T-helper 2 cell (primary cell): ENCODE data around the gene WNK3.
A peak's percentile ranks its signal among the peaks of the same experiment; 100 is the strongest.

ENCODE experiments used
- DNase-seq, 5 experiments: peaks; one replicate each; pipeline versions ENCODE4 v3.0.0 to v3.0.0-alpha.2; 2012 to 2022

The WNK3 gene

DNA sequence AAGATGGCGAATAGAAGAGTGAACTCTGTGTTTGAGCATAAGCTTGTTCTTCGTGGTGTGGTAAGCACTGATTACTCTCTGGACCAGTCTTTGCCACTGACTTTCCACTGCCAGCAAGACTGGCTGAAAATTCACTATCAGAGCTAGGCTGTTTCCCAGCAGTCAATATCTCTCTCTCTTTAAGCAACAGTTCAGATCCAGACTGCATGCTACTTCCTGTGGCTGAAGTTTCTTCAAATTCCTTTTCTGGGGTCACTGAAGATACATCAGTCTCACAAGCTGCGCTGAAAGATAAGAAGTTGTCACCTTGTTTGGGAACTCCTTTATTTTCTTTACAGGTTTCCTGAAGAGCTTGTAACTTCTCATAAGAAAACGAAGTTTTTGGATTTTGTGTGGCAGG is 120.8 kb downstream of the WNK3 start:
- no peak for DNase-seq

DNA sequence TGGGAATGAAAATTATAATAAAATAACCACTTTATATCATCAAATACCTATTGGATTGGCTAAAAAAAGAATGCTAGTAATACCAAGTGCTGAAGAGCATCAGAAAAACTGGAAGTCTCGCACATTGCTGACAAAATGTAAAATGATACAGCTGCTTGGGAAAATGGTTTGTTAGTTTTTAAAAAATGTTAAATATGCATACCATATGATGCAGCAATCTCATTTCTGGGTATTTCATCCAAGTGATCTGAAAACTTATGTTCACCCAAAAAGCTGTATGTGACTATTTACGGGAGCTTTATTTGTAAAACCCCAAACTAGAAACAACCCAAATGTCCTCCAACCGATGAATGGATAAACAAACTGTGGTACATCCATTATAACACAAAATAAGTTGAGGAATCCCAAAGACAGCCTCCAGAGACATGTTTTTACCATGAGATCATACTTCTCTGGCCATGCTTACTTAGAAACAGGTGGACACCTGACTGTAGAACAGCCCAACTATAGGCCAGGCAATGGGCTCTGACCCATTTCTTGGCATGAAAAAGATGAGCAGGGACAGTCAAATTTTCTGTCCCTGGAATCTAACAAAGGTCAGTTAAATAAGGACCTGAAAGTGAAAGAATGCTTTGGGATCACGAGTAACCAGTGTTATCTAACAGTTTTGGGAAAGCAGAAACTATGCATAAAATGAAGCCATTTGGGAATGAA is 127.3 kb downstream of the WNK3 start:
- DNase-seq, result no peak

DNA sequence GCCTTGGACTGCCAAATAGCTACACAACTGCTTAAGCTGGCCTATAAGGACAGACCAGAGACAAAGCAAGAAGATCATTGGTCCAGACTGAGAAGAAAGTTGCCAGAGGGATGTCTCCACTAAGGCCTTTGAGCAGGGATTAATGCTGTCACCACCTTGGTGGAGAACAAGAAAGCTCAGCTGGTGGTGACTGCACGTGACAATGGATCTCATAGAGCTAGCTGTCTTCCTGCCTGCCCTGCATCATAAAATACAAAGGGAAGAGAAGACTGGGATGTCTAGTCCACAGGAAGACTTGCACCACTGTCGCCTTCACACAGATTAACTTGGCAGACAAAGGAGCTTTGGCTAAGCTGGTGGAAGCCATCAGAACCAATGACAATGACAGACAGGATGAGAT is 134.3 kb downstream of the WNK3 start:
- DNase-seq, result no peak

DNA sequence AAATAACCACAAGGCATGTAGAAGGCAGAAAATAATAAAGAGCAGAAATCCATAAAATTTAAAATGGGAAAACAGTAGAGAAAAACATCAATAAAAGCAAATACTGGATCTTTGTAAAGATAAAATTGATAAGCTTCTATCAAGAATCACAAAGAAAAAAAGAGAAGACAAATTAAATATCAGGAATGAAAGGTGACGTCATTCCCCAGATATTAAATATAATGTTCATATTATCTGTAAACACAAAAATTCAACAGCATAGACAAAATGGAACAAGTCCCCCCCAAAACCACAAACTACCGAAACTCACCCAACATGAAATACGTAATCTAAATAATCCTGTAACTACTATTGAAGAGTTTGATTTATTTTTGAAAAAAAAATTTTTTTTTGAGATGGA is 144.2 kb downstream of the WNK3 start:
- DNase-seq, result no peak

DNA sequence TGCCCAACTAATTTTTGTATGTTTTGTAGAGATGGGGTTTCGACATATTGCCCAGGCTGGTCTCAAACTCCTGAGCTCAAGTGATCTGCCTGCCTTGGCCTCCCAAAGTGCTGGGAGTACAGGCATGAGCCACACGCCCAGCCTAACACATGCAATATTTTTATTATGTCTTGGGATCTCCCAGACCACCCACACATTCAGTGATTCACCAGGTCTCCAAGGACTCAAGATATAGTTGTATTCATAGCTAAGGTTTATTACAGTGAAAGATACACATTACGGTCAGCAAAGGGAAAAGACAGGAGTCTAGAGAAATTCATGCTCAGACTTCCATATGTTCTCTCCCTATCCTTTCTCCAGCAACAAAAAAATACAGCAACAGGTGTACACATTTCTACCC is 149.3 kb downstream of the WNK3 start:
- DNase-seq, result no peak

DNA sequence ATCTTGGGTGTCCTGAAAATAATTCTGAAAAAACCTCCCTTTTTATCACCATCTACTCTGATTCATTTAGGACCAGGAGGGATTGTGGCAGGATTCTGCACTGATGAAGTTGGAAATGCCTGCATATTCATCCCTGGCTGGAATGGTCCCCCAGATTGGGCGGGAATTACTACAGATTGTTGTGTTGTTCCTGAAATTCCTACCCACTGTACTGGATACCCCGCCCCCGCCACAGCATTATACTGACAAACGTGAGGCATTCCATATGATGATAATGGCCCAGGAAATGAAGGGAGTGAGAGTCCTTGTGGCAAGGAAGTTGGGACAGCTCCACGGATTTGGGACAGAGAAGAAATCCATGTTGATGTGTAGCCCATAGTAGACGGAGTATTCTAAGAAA is 159.6 kb downstream of the WNK3 start:
- DNase-seq, result no peak

DNA sequence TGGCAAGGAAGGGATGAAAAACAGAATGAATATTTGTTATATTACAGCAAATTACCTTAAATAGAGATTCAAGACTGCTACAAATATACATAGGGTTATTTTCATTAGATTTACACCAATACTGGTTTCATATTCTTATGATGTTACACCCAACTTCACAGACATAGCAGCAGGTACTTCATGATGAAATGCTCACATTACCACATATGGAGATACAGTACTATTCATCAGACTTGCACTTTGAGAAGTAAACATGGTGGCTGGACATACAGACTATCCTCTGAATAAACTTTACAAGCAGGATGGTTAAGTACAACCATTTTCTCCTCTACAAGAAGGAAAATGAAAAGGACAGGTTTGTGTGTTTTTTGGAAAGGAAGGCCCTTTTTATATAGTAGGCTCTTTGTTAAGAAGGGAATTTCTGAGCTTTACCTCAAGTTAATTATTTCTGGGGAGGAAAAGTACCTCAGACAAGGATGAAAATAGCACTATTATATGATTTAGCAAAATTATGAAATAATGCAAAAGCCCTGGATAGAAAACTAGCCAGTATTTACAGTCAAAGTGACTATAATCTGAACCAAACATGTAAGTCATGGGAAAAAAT is 162.8 kb downstream of the WNK3 start:
- no peak for DNase-seq

DNA sequence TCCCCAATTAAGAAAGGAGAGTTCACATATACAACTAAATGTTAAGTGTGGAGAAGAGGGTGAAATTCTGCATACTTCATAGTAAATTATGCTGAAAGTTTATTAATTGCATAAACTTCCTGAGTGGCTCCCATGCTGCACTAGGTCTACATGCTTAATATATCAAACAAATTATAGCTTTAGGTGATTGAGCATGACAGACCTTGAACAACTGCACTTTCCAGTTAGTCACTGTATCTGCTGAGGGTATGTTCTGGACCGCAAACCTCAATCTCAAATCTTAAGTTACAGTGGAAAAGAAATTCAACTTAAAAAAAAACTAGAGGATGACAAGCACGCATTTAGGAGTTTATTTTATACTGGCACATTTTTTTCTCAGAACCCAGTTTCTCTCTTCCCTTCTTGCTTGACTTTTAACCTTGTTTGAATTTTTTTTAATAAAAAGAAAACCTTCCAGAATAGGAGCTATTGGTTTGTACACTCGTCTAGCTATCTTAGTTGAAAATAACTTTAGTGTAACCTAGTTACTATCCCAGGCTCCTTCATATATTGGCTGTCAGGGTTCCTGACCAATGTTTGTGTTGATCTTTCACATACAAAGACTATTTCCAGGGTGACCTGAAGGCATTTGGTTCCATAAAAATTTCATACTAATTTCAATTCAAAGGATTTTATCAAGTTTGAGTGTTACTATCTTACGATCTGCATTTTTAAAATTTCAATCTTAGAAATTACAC is 164.6 kb downstream of the WNK3 start:
- no peak for DNase-seq

DNA sequence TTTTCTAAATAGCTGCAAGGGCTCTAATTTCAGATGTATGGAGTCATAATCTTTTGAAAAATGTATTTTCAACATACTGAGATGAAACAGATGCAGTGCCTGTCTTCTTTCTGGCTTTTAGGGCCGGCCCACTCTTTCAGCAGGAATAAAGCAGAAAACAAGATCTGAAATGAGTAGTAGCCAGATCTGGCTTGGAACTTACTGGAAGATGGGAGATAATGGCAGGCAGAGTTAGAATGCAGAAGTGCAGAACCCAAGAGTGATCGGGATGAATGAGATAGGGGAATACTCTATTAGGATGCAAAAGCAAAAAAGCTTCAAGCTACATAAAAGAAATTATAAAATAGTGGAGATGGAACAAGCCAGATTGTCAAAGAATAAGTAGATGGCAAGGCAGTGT is 173.4 kb downstream of the WNK3 start:
- no peak for DNase-seq

DNA sequence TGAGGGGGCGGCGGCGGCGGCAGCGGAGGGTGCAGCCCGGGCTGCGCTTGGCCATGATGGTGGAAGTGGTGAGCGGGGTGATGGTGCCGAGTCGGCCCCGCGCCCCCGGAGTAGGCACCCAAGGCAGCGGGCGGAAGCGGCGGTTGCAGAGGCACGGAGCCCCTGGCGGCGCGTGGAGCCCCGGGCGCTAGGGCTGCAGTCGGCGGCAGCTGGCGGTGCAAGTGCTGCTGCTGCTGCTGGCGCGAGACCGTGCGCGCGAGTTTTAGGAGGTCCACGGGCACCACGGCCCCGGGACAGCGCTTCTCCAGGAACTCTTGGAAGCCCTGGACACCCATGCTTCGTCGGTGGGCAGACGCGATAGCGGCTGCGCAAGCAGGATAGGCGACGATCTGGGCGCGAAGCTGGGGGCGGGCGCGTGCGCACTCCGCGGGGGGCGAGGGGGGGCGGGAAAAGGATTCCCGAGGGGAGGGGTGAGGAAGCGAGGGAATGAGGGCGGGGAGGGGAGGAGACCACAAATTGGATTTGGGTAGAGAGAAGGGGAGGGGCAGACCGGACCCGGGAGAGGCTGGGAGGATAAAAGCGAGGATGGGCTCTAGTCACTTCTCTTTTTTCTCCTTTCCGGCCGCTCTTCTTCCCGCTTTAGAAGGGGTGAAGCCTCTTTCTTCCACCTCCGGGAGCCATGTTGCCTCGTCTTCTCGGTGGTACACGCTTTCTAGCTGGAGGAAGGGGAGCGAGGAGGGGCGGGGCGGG is 174.8 kb downstream of the WNK3 start, which contains the start of gene FAM120C:
FAM120C (minus strand) TSS at position 391 of the 750 bp plus-strand sequence; CDS start at position 335, 56 bp downstream.
- peak; percentile 24 to 88 (median 50) for DNase-seq

DNA sequence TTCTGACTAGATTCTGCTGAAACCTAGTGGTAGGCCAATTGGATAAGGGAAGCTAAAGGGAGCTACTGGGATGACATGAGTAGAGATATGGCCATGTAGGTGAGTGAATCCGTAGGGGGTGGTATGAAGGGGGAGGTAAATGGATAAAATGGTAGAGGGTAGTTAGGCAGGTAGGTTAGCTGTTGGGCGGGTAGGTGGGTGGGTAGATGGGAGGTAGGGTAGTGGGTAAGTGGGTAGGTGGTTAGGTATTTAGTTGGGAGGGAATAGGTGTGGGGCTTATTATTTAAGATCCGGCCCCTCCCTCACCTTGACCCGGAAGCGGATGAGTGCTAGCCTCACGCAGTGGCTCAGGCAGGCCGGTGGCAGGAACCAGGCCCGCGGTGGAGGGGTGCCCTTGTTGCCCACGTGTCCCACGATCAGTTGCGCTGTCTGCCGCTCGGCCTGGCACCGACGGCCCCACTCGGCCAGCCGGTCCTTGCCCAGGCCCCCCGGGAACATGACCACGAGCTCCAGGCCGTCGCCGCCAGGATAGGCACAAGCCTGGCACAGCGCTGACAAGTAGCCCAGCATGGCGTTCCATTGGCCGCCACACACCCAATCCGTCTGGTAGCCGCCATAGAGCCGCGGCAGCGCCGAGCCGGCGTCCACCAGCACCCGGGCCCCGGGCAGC is 175.5 kb downstream of the WNK3 start:
- peak; percentile 25 to 82 (median 47) for DNase-seq

DNA sequence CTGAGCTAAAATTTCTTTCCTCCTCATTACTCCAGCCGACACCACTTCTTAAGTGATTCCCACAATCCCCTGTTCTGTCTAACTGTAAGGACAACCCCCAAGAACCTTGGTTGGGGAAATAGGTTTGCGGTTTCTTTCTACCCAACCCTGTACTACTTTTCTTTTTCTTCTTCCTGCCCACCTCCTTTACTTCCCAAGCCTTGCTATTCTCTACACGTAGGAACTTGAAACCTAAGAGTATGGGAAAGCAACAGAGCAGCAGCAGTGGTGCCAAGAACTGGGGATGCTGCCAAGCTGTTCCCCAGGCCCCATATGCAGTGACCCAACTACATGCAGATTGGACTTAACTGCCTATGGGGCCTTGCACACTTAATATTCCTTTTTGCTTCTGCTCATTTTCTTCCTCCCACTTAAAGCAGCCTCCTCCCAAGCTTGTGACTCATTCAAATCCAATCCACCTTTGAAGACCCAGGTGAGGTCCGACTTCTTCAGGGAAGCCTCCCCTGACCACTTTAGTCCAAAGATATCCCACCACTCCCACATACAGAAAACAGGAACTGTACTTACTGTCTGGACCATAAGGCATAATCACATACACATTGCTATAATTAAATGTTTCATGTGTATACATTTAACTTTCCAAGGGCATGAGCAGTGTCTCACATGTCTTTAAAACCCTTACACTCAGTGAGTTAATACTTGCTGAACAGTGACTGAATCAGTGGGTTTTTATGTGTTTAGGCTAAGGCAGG is 176.5 kb downstream of the WNK3 start:
- DNase-seq, result peak in 1 of 5 experiments; percentile 2

DNA sequence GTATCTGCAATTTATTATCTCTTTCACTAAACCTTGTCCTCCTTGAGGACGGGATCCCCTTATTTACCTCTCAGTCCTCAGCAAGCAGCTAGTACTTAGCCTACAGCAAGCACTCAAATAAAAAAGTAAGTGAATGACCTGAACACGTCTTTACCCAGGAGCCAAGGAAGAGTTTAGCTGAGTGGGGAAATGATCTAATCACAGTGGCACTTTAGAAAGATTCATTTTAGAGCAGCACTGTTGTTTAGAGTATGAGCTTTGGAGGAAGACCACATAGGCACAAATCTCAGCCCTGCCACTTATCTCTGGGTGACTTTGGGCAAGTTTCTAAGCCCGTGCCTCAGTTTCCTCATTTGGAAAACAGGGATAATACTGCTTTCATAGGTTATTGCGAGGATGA is 177.4 kb downstream of the WNK3 start:
- no peak for DNase-seq

DNA sequence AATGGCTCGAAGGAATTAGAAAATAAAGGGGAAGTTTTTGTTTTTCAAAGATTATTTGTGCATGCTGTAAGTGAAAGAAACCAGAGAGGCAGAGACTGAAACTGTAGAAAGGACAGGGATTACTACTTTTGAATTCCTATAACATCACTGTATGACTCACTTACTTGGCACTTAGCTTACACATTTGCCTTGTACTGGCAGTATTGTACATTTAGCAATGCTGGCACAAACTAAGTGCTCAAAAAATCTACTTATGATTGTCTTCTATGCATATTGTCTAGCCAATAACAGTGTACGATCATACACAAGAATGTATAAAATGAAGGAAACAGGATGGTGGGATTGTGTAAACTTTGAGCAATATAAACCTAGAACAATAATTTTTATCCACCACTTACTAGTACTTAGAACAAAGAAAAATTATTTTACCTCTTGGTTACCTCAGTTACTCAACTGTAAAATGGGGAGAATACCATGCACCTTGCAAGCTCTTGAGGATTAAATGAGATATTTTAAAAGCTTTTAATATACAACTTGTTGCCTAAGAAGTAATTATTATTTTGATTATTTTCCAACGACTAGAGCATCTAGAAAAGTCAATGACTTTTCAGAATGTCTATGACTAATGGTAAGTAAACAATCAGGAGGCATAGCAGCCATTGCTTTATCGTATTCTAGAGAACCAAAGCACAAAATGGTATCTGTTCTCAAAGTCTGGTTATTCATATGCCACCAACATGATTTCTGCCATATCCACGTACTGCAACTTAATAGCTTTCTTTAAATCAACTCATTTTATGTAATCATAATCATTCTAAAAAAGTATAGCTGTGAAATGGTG is 179.5 kb downstream of the WNK3 start:
- peak in 1 of 5 experiments; percentile 12 for DNase-seq

DNA sequence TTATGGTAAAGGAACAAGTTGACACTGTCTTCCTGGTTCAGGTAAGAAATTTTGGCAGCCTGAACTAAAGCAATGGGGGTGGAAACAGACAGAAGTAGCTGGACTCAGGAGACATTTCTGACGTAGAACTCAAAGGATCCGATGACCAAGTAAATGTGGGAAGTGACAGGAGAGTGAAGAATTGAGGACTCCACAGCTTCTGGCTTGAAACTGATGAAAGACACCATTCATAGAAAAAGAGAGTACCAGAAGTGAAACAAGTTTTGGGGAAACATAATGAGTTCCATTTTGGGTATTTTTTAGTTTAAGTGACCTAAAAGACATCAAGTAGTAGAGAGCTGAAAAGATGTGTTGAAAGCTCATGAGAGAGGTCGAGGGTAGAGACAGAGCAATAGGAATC is 180.5 kb downstream of the WNK3 start:
- no peak for DNase-seq

DNA sequence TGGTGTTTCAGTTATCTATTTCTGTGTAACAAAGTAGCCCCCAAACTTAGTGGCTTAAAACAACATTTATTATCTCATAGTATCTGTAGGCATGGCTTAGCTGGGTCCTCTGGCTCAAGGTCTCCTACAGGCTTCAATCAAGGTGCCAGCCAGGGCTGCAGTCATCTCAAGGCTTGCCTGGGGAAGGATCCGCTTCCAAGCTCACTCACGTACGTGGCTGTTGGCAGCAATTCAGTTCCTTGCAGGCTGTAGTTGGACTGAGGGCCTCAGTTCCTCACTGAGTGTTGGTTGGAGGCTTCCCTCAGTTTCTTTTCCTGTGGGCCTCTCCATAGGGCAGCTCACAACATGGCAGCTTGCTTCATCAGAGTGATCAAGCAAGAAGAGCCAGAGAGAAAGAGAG is 184.1 kb downstream of the WNK3 start:
- no peak for DNase-seq

DNA sequence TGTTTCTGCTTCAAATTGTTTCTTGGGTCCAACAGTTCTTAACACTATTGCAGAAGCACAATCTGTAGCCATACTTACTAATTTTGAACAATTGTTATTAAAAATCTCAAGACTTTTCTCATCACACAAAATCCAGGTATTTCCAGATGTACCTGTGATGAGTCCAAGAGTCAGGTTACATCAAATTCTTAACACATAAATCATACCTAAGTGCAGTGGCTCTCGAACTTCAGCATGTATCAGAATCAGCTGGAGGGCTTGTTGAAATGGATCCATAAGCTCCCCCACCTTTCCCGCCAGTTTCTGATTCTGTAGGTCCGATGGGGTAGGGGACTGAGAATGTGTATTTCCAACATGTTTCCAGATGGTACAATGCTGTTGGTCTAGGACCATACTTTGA is 185.4 kb downstream of the WNK3 start:
- DNase-seq, result no peak

DNA sequence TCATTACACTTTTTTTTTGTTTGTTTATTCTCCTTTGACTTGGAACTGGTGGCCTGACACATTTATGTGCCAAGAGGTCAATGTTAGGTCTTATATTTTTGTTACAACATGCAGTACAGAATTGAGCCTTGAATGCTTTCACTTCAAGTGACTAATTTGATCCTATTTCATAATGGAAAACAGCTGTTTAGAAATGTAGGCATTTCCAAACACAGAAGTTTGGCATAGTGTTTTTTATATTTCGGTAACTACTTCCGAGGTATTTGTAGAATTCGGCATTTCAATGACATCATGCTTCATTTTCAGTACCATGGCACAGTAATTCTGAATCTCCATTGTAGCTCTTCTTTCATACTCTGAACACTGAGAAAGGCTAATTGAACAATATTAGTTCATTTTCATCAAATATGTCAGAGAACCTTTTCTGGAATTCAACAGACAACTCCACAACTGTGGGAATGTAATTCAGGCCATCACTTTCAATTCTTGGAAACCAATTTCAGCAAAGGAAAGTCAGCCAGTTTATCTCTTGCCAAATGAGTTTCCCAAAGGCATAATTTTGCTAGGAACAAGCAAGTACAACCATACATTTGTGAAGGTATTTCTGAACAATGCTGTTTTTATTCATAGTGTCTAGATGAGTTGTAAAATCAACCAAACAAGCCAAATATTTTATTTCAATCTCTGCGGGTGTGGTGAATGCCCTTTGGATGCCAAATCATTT is 186.2 kb downstream of the WNK3 start:
- DNase-seq, result no peak

DNA sequence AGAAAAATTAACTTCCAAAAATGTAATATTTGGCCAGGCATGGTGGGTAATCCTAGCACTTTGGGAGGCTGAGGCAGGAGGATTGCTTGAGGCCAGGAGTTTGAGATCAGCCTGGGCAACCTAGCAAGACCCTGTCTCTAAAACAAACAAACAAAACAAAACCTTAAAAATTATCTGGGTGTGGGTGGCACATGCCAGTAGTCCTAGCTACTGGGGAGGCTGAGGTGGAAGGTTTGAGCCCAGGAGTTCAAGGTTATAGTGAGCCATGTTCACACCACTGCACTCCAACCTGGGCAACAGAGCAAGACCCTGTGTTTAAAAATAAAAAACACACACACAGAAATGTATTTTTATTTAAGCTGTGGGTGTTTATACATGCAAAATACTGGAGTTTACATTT is 186.8 kb downstream of the WNK3 start:
- no peak for DNase-seq

DNA sequence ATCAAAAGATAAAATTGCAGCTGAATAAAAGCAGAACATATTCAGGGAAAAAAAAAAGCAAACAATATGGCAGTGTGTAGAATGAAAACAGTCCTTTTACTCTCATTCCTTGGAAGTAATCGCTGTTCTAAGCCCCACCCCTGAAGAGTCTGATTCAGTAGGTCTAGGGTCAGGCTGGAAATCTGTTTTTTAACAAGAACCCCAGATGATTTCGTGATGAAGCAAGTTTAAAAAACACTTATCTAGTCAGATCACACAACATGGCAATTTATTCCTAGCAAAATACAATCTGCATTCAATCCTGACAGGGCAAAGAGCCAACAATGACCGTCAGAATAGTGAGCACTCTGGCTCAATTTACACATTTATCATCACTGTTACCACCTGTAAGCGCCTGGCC is 190.9 kb downstream of the WNK3 start:
- no peak for DNase-seq
